Measurements from ENCODE around the gene KANSL3.

DNA sequence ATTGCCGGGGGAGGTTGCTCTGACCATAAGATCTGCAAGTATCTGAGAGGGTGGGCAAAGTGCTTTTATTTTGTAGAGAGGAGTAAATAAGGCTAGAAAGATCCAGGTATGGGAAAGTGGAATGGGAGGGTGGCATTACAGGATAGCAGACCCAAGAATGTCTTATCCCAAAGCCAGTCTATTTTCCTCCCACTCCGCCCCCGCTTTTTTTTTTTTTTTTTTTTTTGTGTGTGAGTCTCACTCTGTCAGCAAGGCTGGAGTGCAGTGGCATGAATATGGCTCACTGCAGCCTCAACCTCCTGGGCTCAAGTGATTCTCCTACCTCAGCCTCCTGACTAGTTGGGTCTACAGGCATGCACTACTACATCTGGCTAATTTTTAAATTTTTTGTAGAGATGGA, 70.0 kb downstream of the KANSL3 start:
- TF ChIP-seq, protein P1, sequence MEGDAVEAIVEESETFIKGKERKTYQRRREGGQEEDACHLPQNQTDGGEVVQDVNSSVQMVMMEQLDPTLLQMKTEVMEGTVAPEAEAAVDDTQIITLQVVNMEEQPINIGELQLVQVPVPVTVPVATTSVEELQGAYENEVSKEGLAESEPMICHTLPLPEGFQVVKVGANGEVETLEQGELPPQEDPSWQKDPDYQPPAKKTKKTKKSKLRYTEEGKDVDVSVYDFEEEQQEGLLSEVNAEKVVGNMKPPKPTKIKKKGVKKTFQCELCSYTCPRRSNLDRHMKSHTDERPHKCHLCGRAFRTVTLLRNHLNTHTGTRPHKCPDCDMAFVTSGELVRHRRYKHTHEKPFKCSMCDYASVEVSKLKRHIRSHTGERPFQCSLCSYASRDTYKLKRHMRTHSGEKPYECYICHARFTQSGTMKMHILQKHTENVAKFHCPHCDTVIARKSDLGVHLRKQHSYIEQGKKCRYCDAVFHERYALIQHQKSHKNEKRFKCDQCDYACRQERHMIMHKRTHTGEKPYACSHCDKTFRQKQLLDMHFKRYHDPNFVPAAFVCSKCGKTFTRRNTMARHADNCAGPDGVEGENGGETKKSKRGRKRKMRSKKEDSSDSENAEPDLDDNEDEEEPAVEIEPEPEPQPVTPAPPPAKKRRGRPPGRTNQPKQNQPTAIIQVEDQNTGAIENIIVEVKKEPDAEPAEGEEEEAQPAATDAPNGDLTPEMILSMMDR (IDR thresholded peaks at IDR 0.05): no peak
- no peak for TF ChIP-seq POLR2A (IDR thresholded peaks at IDR 0.05)
